Hematopoietic multipotent progenitor cell treated with erythropoietin and hydrocortisone succinate and interleukin-3 and kit ligand, for 6 days (in vitro differentiated cells): ENCODE data around the gene ZBTB16.

Experiments
- DNase-seq: peaks from one replicate; pipeline ENCODE4 v3.0.0-alpha.2; 2015

The ZBTB16 gene

GRCh38 chr11:114219559-114220349, 160.2 kb downstream of the ZBTB16 start:
- DNase-seq, result peak; percentile 61

- DNase-seq, result no peak
Measured at GRCh38 chr11:114221037-114221436, 161.5 kb downstream of the ZBTB16 start.

- peak; percentile 52 for DNase-seq
Measured at GRCh38 chr11:114225661-114226060, 166.2 kb downstream of the ZBTB16 start.

- DNase-seq, result no peak
Measured at GRCh38 chr11:114226356-114226755, 166.8 kb downstream of the ZBTB16 start.

- DNase-seq, result no peak
Measured at GRCh38 chr11:114228435-114229411, 169.2 kb downstream of the ZBTB16 start.

GRCh38 chr11:114230031-114230704, 170.7 kb downstream of the ZBTB16 start:
- no peak for DNase-seq

- peak; percentile 69 for DNase-seq
Measured at GRCh38 chr11:114232400-114233059, 173.0 kb downstream of the ZBTB16 start.

- no peak for DNase-seq
Measured at GRCh38 chr11:114233755-114234154, 174.2 kb downstream of the ZBTB16 start.

- no peak for DNase-seq
Measured at GRCh38 chr11:114236829-114237228, 177.3 kb downstream of the ZBTB16 start.

GRCh38 chr11:114237321-114238280, 178.1 kb downstream of the ZBTB16 start:
- no peak for DNase-seq

GRCh38 chr11:114239753-114240161, 180.2 kb downstream of the ZBTB16 start:
- peak; percentile 89 for DNase-seq

- no peak for DNase-seq
Measured at GRCh38 chr11:114242032-114242431, 182.5 kb downstream of the ZBTB16 start.

- peak; percentile 44 for DNase-seq
Measured at GRCh38 chr11:114243461-114244372, 184.2 kb downstream of the ZBTB16 start.

- no peak for DNase-seq
Measured at GRCh38 chr11:114244726-114245394, 185.3 kb downstream of the ZBTB16 start.

GRCh38 chr11:114246321-114247069, 187.0 kb downstream of the ZBTB16 start:
- no peak for DNase-seq

- DNase-seq, result no peak
Measured at GRCh38 chr11:114247070-114247789, 187.7 kb downstream of the ZBTB16 start.

- no peak for DNase-seq
Measured at GRCh38 chr11:114250180-114250579, 190.7 kb downstream of the ZBTB16 start.
